HG03175 (cell line): Measurements from ENCODE around the gene SELL.
A peak's percentile ranks its signal among the peaks of the same experiment; 100 is the strongest.
"Not testable (repeated sequence)": the region's sequence is repeated elsewhere in the genome, so short reads cannot be mapped to it uniquely, and the experiment has no call there.

ENCODE experiments used
- ATAC-seq: cut with Tn5 transposase; IDR thresholded peaks from one replicate; pipeline ENCODE4 v1.9.1; 2021; ENCODE audit warnings: mild to moderate bottlenecking, moderate library complexity; ENCODE audit not compliant: unreplicated experiment

The SELL gene

DNA sequence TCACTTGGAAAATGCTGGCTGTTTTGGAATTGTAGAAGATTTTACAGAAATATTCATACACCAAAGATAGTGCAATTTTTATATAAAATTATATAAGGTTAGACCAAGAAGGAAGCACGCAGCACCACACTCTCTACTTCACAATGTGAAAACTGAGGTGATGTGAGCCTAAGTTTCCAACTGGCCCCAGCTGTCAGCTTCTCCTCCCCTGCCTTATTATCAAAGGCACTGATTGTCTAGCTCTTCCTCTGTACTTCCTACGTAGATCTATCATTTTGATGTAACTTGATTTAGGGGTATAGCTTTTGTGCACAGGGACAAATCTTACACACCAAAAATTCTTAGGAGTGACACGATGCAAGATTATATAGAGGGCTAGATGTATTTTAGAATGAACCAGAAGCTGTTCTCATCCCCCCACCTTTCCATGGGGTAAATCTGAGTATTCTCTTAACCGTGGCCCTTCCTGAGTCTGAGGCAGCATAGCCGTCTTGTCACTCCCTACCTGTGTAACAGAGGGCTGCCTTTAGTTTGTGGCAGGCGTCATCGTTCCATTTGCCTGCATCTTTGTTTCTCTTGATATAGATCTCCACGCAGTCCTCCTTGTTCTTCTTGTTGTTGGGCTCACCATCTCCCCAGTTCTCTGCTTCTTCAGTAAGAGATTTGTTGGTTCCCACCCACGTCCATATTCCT lies 3.4 kb downstream of the SELL start:
- no peak for ATAC-seq

DNA sequence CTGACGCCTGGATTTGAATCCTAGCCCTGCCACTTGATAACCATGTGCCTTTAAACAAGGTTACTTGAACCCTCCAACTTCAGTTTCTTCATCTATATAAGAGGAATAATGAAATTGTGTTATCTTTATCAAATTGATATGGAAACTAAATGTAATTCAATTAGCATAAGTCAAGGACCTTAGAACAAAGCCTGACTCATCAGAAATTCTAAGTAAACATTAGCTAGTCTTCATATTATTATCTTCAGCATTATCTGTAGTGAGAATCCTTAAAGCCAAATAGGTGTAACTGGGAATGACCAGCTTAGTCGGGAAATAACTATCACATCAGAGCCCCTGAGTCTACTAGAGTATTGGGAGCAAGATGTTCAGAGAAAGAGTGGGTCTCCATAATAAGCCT lies 6.6 kb downstream of the SELL start:
- no peak for ATAC-seq

DNA sequence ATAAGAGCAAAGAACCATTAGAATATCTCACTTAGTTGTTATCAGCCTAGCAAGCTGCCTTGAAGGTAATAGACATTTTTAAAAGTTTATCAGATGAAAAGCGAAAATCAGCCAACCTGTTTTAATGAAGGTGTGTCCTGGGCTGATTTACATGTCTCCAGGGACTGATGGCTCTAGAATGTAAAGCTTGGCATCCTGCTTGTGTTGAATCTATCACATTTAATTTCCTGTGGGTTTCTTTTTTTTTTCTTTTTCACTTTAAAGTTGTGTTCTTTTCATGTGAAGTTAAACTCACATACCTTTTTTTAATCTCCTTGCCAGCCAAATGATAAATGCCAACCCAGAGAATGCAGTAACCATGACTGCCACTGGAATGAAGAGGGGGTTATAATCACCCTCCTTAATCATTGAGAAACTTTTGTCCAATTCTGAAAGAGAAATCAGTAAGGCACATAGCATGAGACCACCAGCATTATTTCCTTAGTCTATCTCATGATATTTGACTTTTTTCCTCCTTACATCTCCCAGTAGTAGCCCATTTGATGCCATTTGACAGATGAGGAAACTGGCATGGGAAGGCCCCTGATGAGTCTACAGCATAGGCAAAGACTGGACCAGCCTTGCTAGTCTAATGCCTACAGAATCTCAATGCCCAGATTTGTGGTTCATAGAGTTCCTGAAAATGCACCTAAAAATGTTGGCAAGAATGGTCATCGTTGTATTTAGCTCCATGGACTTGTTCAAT lies 10.0 kb downstream of the SELL start:
- no peak for ATAC-seq

DNA sequence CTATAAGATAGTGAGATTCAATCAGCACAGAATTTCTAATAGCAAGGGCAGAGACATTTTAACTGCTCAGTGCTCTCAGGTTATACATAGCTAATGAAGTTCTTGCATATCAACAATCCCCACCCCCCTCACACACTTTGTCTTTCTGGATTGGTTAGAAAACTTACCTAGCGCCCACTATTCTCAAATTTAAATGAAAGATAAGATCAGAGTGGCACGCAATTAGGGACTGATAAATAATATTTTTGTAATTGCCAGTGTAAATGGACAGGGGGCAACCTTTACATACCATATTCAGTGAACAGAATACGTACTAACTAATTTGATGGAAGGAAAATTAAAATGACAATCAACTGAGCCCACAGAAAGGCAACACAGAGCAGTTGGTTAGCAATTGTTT lies 11.7 kb downstream of the SELL start:
- ATAC-seq: no peak

GRCh38 chr1:169698976-169699375 lies 12.4 kb downstream of the SELL start:
- ATAC-seq: no peak

- peak; percentile 49 for ATAC-seq
These were observed 13.7 kb downstream of the SELL start for GRCh38 chr1:169697755-169698154.

DNA sequence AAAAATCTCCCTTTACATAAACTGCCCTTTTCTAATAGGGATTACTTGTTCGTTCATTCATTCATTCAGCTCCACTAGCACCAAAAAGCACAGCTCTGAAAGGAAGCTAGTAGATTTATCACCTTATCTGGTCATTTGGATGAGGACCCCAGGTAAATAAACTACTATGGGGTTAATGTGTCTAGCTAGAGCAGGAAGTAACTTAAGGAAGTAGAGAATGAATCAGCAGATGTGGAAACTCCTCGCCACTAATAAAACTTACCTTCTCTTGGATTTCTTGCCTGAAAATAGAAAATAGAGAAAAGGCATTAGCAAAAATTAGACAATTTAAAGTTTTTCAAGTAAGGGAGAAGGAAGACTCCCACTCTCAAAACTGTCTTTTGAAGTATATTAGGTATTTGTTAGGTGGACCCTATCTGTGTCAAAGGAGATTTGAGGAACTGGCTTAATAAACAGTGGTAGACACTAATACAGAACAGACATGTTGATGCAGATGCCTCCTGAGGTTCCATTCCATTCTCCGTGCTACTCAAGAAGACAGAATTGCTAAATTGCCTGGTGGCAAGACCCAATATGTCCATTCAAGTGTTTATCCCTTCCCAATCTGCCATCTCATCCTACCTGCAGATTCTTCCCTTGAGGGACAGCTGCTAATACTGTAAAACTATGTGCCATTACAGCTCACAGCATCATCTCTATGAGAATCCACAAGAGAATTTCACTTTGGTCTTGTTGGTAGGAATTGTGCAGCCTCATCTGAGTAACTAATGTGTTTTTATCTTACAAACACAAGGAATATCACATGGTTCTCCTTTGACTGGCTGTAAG lies 14.9 kb downstream of the SELL start:
- ATAC-seq: peak; percentile 25

GRCh38 chr1:169694304-169695075 lies 16.9 kb downstream of the SELL start:
- peak; percentile 42 for ATAC-seq

DNA sequence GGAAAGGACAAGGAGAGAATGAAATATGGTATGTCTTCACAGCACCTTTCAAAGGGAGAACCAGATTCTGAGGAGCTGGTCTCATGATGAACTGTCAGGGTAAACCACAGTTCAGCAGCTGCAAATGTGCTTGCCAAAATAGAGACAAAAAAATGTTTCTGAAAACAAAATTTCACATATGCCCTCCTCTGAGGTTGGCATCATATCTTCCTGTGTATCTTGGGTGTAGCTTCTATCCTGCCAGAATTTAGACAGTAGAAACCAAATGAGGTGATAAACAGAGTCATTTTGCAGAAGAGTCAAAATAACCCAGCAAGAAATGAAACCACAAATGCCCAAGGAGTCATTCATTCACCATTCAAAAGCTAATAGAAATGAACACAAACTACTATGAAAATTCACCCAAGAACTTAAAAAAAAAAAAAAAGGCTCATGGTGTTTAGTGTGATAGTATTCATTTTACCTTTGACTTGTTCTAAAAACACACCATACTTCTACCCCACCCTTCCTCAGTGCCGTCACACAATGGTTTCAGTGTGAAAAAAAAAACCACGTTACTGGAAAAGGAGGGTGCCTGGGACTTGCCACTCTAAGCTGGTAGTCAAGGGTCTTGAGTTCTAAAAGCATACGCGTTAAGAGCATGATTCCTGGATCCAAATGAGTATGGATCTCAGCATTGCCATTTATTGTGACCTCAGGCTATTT lies 18.5 kb downstream of the SELL start:
- ATAC-seq: peak; percentile 43

- ATAC-seq: no peak
These were observed 20.9 kb downstream of the SELL start for GRCh38 chr1:169690489-169690888.

DNA sequence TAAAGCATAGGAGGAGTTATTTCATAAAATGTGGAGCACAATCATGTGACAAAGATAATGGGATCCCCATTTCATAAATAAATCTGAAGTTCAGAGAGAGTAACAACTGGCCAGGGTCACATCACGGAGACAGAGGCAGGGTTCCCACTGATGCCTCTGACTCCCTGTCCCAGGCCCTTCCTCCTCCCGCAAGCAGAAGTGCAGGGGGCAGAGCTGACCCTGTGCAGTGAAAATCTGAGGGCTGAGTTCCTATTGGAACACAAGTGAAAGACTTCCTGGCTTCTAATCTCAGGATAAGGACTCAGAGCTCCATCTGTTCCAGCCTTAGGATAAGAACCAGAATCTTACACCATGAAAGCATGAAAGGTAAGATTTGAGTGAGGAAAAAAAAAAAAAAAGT lies 22.0 kb downstream of the SELL start:
- no peak for ATAC-seq

DNA sequence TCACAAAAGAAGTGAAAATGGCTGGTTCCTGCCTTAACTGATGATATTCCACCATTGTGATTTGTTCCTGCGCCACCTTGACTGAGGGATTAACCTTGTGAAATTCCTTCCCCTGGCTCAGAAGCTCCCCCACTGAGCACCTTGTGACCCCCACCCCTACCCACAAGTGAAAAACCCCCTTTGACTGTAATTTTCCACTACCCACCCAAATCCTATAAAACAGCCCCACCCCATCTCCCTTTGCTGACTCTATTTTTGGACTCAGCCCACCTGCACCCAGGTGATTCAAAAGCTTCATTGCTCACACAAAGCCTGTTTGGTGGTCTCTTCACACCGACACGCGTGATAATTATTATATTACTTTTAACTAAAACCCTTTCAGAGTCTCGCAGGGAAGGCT lies 23.0 kb downstream of the SELL start:
- ATAC-seq: not testable (repeated sequence)

GRCh38 chr1:169683661-169684060 lies 27.8 kb downstream of the SELL start:
- ATAC-seq: no peak

DNA sequence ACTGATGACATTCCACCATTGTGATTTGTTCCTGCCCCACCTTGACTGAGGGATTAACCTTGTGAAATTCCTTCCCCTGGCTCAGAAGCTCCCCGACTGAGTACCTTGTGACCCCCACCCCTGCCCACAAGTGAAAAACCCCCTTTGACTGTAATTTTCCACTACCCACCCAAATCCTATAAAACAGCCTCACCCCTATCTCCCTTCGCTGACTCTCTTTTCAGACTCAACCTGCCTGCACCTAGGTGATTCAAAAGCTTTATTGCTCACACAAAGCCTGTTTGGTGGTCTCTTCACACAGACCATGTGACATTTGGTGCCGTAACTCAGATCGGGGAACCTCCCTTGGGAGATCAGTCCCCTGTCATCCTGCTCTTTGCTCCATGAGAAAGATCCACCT lies 28.3 kb downstream of the SELL start:
- ATAC-seq: not testable (repeated sequence)

- no peak for ATAC-seq
These were observed 29.3 kb downstream of the SELL start for GRCh38 chr1:169682071-169682470.

DNA sequence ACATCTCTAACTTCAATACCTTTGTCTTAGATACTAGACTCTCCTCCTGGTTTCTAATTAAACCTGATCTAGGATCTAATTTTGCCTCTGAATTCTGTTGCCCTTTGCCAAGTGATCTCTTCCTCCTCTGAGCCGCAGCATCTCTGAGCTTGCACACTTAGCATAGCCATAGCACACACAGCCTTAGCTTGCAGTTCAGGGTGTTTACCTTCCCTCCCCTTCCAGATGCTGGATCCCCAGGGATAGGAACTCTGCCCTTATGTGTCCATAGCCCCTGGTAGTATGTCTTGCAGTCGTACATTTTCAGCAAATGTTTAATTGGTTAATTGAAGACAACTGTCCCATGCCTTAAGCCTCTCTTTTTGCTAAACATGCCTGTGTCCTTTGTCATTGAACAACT lies 30.3 kb downstream of the SELL start:
- ATAC-seq: peak; percentile 27

DNA sequence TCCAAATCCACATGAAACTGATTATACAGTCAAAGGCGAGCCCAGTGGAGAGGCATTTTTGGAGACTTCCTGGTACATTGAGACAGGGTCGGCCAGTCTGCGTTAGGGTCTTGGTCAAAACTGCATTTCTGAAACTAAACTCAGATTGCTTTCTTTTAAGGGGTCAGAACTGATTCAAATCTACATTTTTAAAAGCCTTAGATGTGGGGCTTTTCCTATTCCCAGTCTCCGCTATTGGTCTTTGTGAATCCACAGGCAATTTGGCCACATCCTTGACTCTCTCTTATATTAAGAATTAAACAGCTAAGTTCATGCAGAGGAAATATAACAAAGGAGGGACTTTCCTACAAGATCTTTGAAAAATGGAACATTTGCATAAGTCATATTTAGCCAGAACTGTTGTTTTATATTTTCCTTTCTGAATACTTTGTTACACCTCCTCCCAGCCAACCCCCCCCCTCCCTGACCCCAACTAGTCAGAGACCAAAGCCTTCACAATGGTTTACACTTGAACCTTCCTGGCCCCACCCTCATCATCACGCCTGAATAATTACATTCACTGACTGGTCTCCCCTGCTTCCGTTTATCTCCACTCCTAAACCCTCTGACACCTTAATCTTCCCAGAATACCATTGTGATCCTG lies 30.9 kb downstream of the SELL start:
- ATAC-seq: peak; percentile 47

GRCh38 chr1:169679692-169680091 lies 31.7 kb downstream of the SELL start:
- no peak for ATAC-seq

DNA sequence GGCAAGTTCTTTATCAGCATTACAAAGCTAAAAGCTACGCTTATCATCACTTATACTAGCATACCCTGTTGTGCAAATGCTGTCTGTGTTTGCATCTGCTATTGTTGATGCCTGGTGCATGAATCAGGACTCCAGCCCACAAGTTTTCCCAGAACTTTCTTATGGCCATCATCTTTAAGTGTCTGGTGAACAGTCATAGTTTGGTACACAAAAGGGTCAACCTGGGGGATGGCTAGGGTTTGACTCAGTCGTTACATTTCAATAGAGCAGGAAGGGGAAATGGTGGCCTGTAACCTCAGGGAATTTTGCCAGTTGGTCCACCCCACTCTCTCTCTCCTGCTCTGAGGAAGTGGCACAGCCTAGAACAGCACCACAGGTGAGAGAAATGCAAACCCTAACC lies 35.4 kb downstream of the SELL start:
- ATAC-seq: no peak

DNA sequence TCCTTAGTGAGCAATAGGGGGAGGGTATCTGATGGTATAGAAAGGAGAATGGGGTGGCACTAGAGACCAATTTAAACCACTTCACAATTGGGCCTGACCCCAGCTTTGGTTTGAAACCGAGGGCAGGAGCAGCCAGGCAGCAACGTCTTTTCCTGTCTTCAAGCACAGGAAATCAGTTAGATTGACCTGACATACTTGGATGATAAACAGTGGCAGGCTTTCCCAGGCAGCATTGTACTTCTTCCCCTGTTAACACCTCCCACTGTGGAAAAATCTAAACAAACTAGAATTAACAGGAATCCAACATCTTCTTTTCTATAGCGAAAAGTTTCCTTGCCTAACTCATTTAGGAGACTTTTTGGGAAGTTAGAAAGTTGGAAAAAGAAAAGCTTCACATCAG lies 40.6 kb downstream of the SELL start:
- ATAC-seq: no peak
